GM10266 (cell line): ENCODE data around the gene NTM.

Experiments used
- DNase-seq: peaks from one replicate; pipeline ENCODE4 v3.0.0; 2012; ENCODE audit errors: extremely low spot score
- TF ChIP-seq, protein P1 (sequence below): IDR thresholded peaks from 2 replicates; pipeline ENCODE4 v1.5.1; 2012; ENCODE audit warnings: mild to moderate bottlenecking, low read depth; ENCODE audit not compliant: control insufficient read depth, insufficient read depth; ENCODE audit errors: missing control alignments

The NTM gene

DNA sequence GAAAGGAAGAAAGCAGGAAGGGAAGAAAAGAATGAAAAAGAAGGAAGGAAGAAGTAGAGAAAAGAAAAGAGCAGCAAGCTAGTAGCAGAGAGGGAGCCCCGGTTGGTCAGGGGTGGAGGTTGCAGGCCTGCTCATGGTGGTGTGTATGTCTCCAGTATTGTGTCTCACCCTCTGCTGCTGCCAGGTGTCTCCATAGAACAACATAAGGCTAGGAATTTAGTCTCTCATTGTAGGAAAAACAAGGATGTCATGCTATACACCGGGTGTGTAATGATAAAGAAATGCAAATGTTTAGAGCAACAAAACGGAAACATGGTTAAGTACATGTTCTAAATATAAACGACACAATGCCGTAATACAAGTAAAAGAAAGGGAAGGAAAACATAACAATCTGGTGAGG is 342.5 kb downstream of the NTM start:
- TF ChIP-seq, protein P1, sequence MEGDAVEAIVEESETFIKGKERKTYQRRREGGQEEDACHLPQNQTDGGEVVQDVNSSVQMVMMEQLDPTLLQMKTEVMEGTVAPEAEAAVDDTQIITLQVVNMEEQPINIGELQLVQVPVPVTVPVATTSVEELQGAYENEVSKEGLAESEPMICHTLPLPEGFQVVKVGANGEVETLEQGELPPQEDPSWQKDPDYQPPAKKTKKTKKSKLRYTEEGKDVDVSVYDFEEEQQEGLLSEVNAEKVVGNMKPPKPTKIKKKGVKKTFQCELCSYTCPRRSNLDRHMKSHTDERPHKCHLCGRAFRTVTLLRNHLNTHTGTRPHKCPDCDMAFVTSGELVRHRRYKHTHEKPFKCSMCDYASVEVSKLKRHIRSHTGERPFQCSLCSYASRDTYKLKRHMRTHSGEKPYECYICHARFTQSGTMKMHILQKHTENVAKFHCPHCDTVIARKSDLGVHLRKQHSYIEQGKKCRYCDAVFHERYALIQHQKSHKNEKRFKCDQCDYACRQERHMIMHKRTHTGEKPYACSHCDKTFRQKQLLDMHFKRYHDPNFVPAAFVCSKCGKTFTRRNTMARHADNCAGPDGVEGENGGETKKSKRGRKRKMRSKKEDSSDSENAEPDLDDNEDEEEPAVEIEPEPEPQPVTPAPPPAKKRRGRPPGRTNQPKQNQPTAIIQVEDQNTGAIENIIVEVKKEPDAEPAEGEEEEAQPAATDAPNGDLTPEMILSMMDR, result no peak
- DNase-seq, result no peak

DNA sequence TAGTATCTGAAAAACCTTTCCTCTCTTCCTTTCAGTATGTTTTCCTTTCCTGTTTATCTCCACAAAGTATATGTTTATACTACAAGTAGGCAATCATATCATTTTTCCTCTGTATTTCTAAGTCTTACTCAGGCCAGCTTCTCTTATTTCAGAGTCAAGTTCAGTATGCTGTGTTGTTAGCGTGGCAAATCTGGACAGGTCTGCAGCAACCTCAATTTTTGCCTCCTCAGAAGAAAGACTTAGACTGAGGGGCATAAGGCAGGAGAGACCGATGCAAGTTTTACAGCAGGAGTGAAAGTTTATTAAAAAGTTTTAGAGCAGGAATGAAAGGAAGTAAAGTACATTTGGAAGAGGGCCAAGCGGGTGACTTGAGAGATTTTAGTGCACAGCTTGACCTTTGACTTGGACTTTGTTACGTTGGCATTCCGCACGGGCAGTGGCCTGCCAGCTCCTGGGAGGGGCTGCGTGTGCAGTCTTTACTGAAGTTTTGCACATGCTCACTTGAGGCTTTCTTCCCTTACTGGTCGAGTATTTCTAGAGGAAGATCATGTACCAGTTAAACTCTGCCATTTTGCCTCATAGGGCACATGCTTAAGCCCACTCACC is 343.2 kb downstream of the NTM start:
- TF ChIP-seq, protein P1, result no peak
- DNase-seq, result no peak

- TF ChIP-seq, protein P1, result no peak
Measured at GRCh38 chr11:131717616-131718015, 347.2 kb downstream of the NTM start.

DNA sequence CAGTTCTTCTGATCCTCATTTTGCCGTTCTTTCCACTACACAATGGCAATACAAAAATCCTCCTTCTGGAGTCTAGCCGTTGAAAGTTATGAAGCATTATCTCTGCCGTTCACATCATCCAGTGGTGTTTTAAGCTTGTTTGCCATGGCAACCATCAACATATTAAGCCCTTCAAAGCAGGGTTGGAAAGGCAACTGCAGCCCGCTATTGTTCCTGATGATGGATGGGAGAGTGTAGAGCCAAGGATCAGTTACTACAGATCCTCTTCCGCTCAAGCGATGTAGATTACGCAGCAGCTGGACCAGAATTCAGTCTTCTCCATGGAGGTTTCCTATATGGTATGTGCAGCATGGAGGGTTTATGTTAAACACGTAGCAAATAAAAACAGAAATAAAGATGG is 352.7 kb downstream of the NTM start:
- DNase-seq, result no peak
- TF ChIP-seq, protein P1, result no peak

More at GRCh38 chr11:131717616-131718015, 347.2 kb downstream of the NTM start:
- DNase-seq, result no peak

DNA sequence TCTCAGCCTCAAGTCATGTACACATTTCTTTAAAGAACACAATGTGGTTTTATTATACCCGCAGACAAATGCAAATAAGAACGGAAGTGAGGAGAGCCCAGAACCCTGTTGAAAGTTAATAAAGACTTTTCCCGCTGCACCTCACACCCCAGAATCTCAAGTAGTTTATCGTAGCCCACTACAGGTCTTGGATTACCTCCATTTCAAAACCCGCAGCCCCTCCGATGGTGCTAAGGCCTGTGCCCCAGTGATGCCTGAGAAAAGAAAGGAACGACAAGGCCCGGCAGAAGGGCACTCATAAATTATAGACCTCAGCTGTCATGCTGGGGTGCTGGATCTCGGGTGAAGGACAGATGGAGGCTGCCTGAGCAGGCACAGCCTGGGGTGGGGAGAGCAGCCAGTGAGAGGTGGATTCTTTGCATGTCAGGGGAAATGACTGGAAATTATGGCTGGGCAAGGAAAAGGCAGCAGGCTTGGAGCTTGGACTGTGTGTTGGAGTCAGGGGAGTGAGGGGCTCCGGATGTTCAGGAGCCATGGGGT is 354.1 kb downstream of the NTM start:
- DNase-seq, result no peak
- TF ChIP-seq, protein P1, result no peak

DNA sequence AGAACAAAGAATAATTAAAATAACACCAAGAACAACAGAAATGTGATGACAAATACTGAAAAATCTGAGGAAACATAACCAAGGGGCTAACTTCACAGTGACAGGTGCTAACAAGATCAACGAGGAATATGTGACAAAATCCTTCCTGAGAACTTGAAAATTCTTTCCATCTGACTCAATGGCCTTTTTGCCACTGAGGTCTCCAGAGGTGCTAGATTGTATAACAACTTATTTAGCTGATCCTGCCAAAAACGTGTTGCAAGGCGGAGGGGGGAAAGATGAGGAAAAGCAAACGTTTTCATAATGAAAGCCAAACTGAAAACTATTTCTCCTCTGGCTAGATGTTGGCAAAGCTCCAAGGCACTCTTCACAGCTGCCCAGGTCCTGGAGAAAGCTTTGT is 364.5 kb downstream of the NTM start:
- TF ChIP-seq, protein P1, result no peak
- no peak for DNase-seq

DNA sequence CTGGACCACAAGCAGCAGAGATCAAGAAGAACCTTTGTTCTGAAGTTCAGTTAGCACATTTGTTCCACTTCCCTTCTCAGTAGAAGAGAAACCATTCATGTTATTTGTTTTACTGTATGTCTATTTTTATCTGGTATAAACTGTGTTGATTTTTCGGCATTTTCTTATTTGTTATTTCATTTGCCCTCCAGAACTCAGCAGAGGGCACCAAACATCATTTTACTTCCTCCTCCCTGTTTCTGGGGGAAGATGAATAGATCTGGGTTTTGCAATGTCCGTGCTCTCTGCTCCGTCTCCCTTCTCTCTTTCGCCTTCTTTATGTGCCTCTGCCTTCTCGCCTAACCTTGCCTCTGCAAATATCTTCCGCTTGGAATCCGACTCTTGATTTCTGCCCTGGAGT is 366.9 kb downstream of the NTM start:
- TF ChIP-seq, protein P1, result no peak
- DNase-seq, result no peak
